HCT116 (cell line): ENCODE data around the gene ADARB1.

Experiments
- CEBPB ChIP-seq: IDR thresholded peaks from 2 replicates; pipeline ENCODE4 v1.6.1; 2012; ENCODE audit warnings: low read depth
- EGR1 ChIP-seq: IDR thresholded peaks from 2 replicates; pipeline ENCODE4 v1.6.1; 2012; ENCODE audit warnings: low read depth
- ELF1 ChIP-seq: IDR thresholded peaks from 2 replicates; pipeline ENCODE4 v1.6.1; 2012; ENCODE audit warnings: low read depth, borderline replicate concordance
- EZH2phosphoT487 ChIP-seq: fragments of 200-600 bp; IDR thresholded peaks from 2 replicates; pipeline ENCODE4 v1.6.1; 2018; ENCODE audit warnings: antibody characterized with exemption, borderline replicate concordance
- POLR2A ChIP-seq: IDR thresholded peaks from 2 replicates; pipeline ENCODE4 v1.7.0; 2011; ENCODE audit warnings: borderline replicate concordance; ENCODE audit not compliant: insufficient read depth, insufficient read length; ENCODE audit errors: extremely low read depth
- YY1 ChIP-seq: IDR thresholded peaks from 2 replicates; pipeline ENCODE4 v1.6.1; 2011; ENCODE audit warnings: low read length, low read depth, moderate library complexity, mild to moderate bottlenecking; ENCODE audit not compliant: insufficient replicate concordance; ENCODE audit errors: extremely low read depth
- ZNF274 ChIP-seq: fragments of 200-500 bp; sonication (Bioruptor generic); IDR thresholded peaks from 2 replicates; pipeline ENCODE4 v1.6.1; 2014; ENCODE audit warnings: mild to moderate bottlenecking, low read depth, low read length, inconsistent platforms
- TF ChIP-seq, protein P1 (sequence below), 3 experiments: fragments of 200-600 bp in 1 of 3; sonication (generic) in 1 of 3; IDR thresholded peaks in 2 of 3; conservative IDR thresholded peaks in 1 of 3; 2 replicates each; pipeline ENCODE4 v1.5.1; 2012 to 2017; ENCODE audit warnings: low read depth in 2 of 3, low read length in 2 of 3, antibody characterized with exemption in 1 of 3, borderline replicate concordance in 1 of 3, control low read depth in 1 of 3, mild to moderate bottlenecking in 1 of 3, mixed read lengths in 1 of 3, mixed run types in 1 of 3, moderate library complexity in 1 of 3; ENCODE audit not compliant: insufficient read depth in 1 of 3

DNA sequence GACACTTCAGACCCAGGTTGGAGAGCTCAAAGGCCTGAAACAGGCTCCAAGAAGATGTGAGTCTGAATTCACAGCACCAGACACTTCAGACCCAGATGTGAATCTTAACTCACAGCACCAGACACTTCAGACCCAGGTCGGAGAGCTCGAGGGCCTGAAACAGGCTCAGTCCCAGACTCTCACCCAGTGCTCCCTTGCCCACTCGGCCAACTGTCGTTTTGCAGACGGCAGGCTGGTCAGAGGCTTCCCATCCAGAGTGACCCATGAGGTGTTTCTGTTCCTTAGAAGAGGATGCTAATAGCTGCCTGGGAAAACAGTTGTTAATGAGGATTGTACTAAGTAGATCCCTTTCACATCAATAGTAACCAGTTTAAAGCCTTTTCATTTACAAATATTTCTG, 88.4 kb downstream of the ADARB1 start:
- no peak for TF ChIP-seq EZH2phosphoT487
- TF ChIP-seq CEBPB = no peak
- TF ChIP-seq POLR2A = no peak
- TF ChIP-seq ELF1 = no peak
- TF ChIP-seq ZNF274 = no peak
- TF ChIP-seq, protein P1, sequence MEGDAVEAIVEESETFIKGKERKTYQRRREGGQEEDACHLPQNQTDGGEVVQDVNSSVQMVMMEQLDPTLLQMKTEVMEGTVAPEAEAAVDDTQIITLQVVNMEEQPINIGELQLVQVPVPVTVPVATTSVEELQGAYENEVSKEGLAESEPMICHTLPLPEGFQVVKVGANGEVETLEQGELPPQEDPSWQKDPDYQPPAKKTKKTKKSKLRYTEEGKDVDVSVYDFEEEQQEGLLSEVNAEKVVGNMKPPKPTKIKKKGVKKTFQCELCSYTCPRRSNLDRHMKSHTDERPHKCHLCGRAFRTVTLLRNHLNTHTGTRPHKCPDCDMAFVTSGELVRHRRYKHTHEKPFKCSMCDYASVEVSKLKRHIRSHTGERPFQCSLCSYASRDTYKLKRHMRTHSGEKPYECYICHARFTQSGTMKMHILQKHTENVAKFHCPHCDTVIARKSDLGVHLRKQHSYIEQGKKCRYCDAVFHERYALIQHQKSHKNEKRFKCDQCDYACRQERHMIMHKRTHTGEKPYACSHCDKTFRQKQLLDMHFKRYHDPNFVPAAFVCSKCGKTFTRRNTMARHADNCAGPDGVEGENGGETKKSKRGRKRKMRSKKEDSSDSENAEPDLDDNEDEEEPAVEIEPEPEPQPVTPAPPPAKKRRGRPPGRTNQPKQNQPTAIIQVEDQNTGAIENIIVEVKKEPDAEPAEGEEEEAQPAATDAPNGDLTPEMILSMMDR (IDR thresholded peaks at IDR 0.05 in 2 of 3, conservative IDR thresholded peaks at IDR 0.05 in 1 of 3; ENCODE audit: borderline replicate concordance in 1 of 3, insufficient read depth in 1 of 3, low read depth in 2 of 3, low read length in 2 of 3) = no peak
- no peak for TF ChIP-seq YY1
- no peak for TF ChIP-seq EGR1
